CD14-positive monocyte (primary cell): ENCODE measurements around the gene HGFAC. TPM values are rescaled to one million over a fixed set of nuclear protein-coding genes. Genes with fewer than 3 reads are reported as not detected.

Experiments
- DNase-seq, 3 donors: peaks; one replicate each; pipeline ENCODE4 v3.0.0-alpha.2; 2011 to 2022
- H2AFZ ChIP-seq: 2 replicates; pipeline ENCODE4 v1.6.0; 2012; ENCODE audit warnings: mild to moderate bottlenecking, low read depth, low read length, inconsistent platforms; ENCODE audit not compliant: insufficient read depth, poor library complexity, severe bottlenecking
- H3K27ac ChIP-seq, 2 donors: 1 replicate in 1 of 2; 2 replicates in 1 of 2; pipeline ENCODE4 v1.5.1; 2012 to 2013; ENCODE audit warnings: low read length in 2 of 2, control low read depth in 1 of 2, inconsistent platforms in 1 of 2, low read depth in 1 of 2, mild to moderate bottlenecking in 1 of 2
- H3K27me3 ChIP-seq, 2 donors: one replicate each; pipeline versions ENCODE4 v1.6.0 to v1.6.1; 2011 to 2013; ENCODE audit warnings: low read length in 2 of 2; ENCODE audit not compliant: control insufficient read depth in 2 of 2, insufficient read depth in 2 of 2
- H3K36me3 ChIP-seq, 2 donors: replicated peaks in 1 of 2; 1 replicate in 1 of 2; 2 replicates in 1 of 2; pipeline versions ENCODE4 v1.5.1 to v1.6.1; 2012 to 2013; ENCODE audit warnings: low read length in 2 of 2, control low read depth in 1 of 2, inconsistent platforms in 1 of 2, mild to moderate bottlenecking in 1 of 2; ENCODE audit not compliant: insufficient read depth in 2 of 2, control insufficient read depth in 1 of 2
- H3K4me1 ChIP-seq, 2 donors: 1 replicate in 1 of 2; 2 replicates in 1 of 2; pipeline versions ENCODE4 v1.5.1 to v1.6.1; 2012 to 2013; ENCODE audit warnings: low read length in 2 of 2, control low read depth in 1 of 2, inconsistent platforms in 1 of 2, mild to moderate bottlenecking in 1 of 2, moderate library complexity in 1 of 2; ENCODE audit not compliant: insufficient read depth in 2 of 2, control insufficient read depth in 1 of 2
- H3K4me2 ChIP-seq: replicated peaks from 2 replicates; pipeline ENCODE3; 2012; ENCODE audit warnings: low read length, moderate library complexity, mild to moderate bottlenecking; ENCODE audit not compliant: poor library complexity, severe bottlenecking; ENCODE audit errors: extremely low read depth
- H3K4me3 ChIP-seq, 3 experiments: fragments of 200-600 bp in 1 of 3; sonication (generic) in 1 of 3; replicated peaks in 1 of 3; 1 replicate in 2 of 3; 2 replicates in 1 of 3; pipeline ENCODE4 v1.5.1; 2011 to 2013; ENCODE audit warnings: low read length in 3 of 3, mild to moderate bottlenecking in 3 of 3, control low read depth in 2 of 3, low read depth in 2 of 3, inconsistent platforms in 1 of 3, moderate library complexity in 1 of 3
- H3K79me2 ChIP-seq: 2 replicates; pipeline ENCODE4 v1.6.0; 2012; ENCODE audit warnings: mild to moderate bottlenecking, control low read depth, inconsistent platforms, low read length, moderate library complexity; ENCODE audit not compliant: insufficient read depth
- H3K9ac ChIP-seq: 2 replicates; pipeline ENCODE4 v1.6.0; 2017; ENCODE audit warnings: low read length, mild to moderate bottlenecking; ENCODE audit not compliant: insufficient read depth, poor library complexity, severe bottlenecking
- H3K9me3 ChIP-seq, 2 donors: replicated peaks in 1 of 2; 1 replicate in 1 of 2; 2 replicates in 1 of 2; pipeline versions ENCODE4 v1.5.1 to v1.6.1; 2012 to 2013; ENCODE audit warnings: low read length in 2 of 2, control low read depth in 1 of 2; ENCODE audit not compliant: control insufficient read depth in 1 of 2, insufficient read depth in 1 of 2
- H4K20me1 ChIP-seq: 2 replicates; pipeline ENCODE4 v1.6.0; 2012; ENCODE audit warnings: mild to moderate bottlenecking, low read length, control low read depth, moderate library complexity; ENCODE audit not compliant: insufficient read depth
- H3K27ac Mint-ChIP-seq, 7 donors: one replicate each; pipeline ENCODE4 v1.8.0; 2020; ENCODE audit warnings: mild to moderate bottlenecking in 7 of 7, mixed read lengths in 7 of 7, moderate library complexity in 6 of 7, inconsistent platforms in 2 of 7
- H3K27me3 Mint-ChIP-seq, 3 donors: one replicate each; pipeline ENCODE4 v1.8.0; 2021 to 2022; ENCODE audit warnings: low read depth in 3 of 3, mild to moderate bottlenecking in 3 of 3, mixed read lengths in 3 of 3, moderate library complexity in 3 of 3, inconsistent platforms in 1 of 3
- H3K36me3 Mint-ChIP-seq, 2 donors: one replicate each; pipeline ENCODE4 v1.8.0; 2020; ENCODE audit warnings: mixed read lengths in 2 of 2, inconsistent platforms in 1 of 2, mild to moderate bottlenecking in 1 of 2
- H3K4me1 Mint-ChIP-seq: one replicate; pipeline ENCODE4 v1.8.0; 2020; ENCODE audit warnings: mild to moderate bottlenecking, mixed read lengths
- H3K4me3 Mint-ChIP-seq, 2 donors: one replicate each; pipeline ENCODE4 v1.8.0; 2020; ENCODE audit warnings: mild to moderate bottlenecking in 2 of 2, mixed read lengths in 2 of 2, moderate library complexity in 1 of 2
- H3K9me3 Mint-ChIP-seq, 7 donors: one replicate each; pipeline ENCODE4 v1.8.0; 2020 to 2022; ENCODE audit warnings: mixed read lengths in 7 of 7, mild to moderate bottlenecking in 6 of 7, moderate library complexity in 6 of 7, inconsistent platforms in 2 of 7
- CTCF ChIP-seq: fragments of 200-600 bp; IDR thresholded peaks from one replicate; pipeline ENCODE4 v1.8.0; 2022; ENCODE audit warnings: antibody characterized with exemption, mild to moderate bottlenecking
- WGBS: methylation state at CpG from one replicate; pipeline ENCODE4 v1.1.5; 2013; ENCODE audit warnings: missing lambda C conversion rate; ENCODE audit not compliant: insufficient coverage; 5-methylcytosine and 5-hydroxymethylcytosine counted together
- intact Hi-C, 2 donors: fragments of 100-400 bp; cut with micrococcal nuclease; formaldehyde crosslinking; loops; one replicate each; pipeline versions ENCODE4 v1.15.0 to v1.15.1; 2023
- polyA plus RNA-seq, 3 donors: library from polyadenylated mRNA; depleted of rRNA in 1 of 3; unstranded in 2 of 3; stranded (reverse) in 1 of 3; fragments of 300-500 nt in 2 of 3; fragments of >200 nt in 1 of 3; fragmentation: Illumina TruSeq in 2 of 3; gene quantifications; 1 replicate in 2 of 3; 2 replicates in 1 of 3; pipeline ENCODE4 v1.2.3, GENCODE V29; 2012 to 2021

The HGFAC gene
- polyA plus RNA-seq, 3 donors: 0.17 TPM; not detected in 2

- no peak overlapping the region for H3K4me3 ChIP-seq
- H3K36me3 ChIP-seq: no peaks in the 10 kb centered on the region
- Mint-ChIP-seq H3K4me3 (no peak overlapping the region), H3K9me3 (peaks cover 0 to 2% (median 0%) of the 10 kb centered on the region in 7 donors), H3K27ac (no peak overlapping the region), H3K36me3 (no peaks in the 10 kb centered on the region), H3K4me1 (peaks cover 12% of the 10 kb centered on the region), H3K27me3 (peaks cover 0 to 1% (median 0%) of the 10 kb centered on the region in 3 donors)
- no peaks in the 10 kb centered on the region for H3K79me2 ChIP-seq
- WGBS: 82% methylated on average over 16 of the region's 19 CpGs
- H3K4me2 ChIP-seq: no peak overlapping the region
- peak overlapping the region; percentile 35 for H2AFZ ChIP-seq
- no peaks in the 10 kb centered on the region for H3K27me3 ChIP-seq
- peak; percentile 36 to 54 (median 41) for DNase-seq
- no peaks in the 10 kb centered on the region for H4K20me1 ChIP-seq
- TF ChIP-seq CTCF: no peak
- peak overlapping the region; percentile 27 for H3K9ac ChIP-seq
- H3K27ac ChIP-seq: no peak overlapping the region
- H3K4me1 ChIP-seq: peaks cover 3 to 8% of the 10 kb centered on the region in 2 donors
- intact Hi-C loops: no loop called here
- H3K9me3 ChIP-seq: no peaks in the 10 kb centered on the region
These were observed 4.8 kb upstream of the HGFAC start for GRCh38 chr4:3436798-3437581.

- no peaks in the 10 kb centered on the region for H4K20me1 ChIP-seq
- peaks cover 0 to 1% (median 0%) of the 10 kb centered on the region in 3 donors for H3K27me3 Mint-ChIP-seq
- no peaks in the 10 kb centered on the region for H3K36me3 Mint-ChIP-seq
- H3K27ac Mint-ChIP-seq: no peak overlapping the region
- H3K27me3 ChIP-seq: no peaks in the 10 kb centered on the region
- WGBS: 91% methylated on average over 9 of the region's 9 CpGs
- H3K36me3 ChIP-seq: no peaks in the 10 kb centered on the region
- H3K4me3 ChIP-seq: no peak overlapping the region
- H3K79me2 ChIP-seq: no peaks in the 10 kb centered on the region
- peaks cover 3 to 8% of the 10 kb centered on the region in 2 donors for H3K4me1 ChIP-seq
- H2AFZ ChIP-seq: no peak overlapping the region
- no peak overlapping the region for H3K4me3 Mint-ChIP-seq
- TF ChIP-seq CTCF: no peak
- no peak overlapping the region for H3K4me2 ChIP-seq
- intact Hi-C loops: no loop called here
- H3K4me1 Mint-ChIP-seq: peaks cover 12% of the 10 kb centered on the region
- H3K9me3 ChIP-seq: no peaks in the 10 kb centered on the region
- H3K9me3 Mint-ChIP-seq: peaks cover 0 to 3% (median 0%) of the 10 kb centered on the region in 7 donors
- DNase-seq: no peak
- H3K9ac ChIP-seq: no peak overlapping the region
- no peak overlapping the region for H3K27ac ChIP-seq
These were observed 4.2 kb upstream of the HGFAC start for GRCh38 chr4:3437582-3437936.
